SK-N-SH (cell line): ENCODE results near the gene DNAH7. TPM values are rescaled to one million over a fixed set of nuclear protein-coding genes. Genes with fewer than 3 reads are reported as not detected.
"Not testable (repeated sequence)": the region's sequence is repeated elsewhere in the genome, so short reads cannot be mapped to it uniquely, and the experiment has no call there.

Source experiments
- CTCF ChIA-PET: fragments of 300-600, 350-600 bp; formaldehyde crosslinking; extraction: SDS; loops from one replicate; lab custom pipeline; 2021; lab: Yijun Ruan, JAX
- POLR2A ChIA-PET: fragments of 350-600 bp; sonication (Branson Sonifier 250); formaldehyde crosslinking; extraction: SDS; loops from one replicate; lab custom pipeline; 2020; ENCODE audit warnings: antibody characterized with exemption, inconsistent platforms; lab: Yijun Ruan, JAX
- DNase-seq: peaks from one replicate; pipeline ENCODE4 v3.0.0; 2012
- H2AFZ ChIP-seq: fragments of 200-600 bp; sonication (generic); 2 replicates; pipeline ENCODE4 v1.8.1; 2016; ENCODE audit warnings: antibody characterized with exemption, mild to moderate bottlenecking, low read depth
- H3F3A ChIP-seq: fragments of 200-600 bp; sonication (generic); replicated peaks from 2 replicates; pipeline ENCODE3; 2016; ENCODE audit warnings: antibody characterized with exemption, mild to moderate bottlenecking; ENCODE audit not compliant: insufficient read depth
- H3K27ac ChIP-seq, 2 experiments: fragments of 200-500 bp in 1 of 2; fragments of 200-600 bp in 1 of 2; sonication (Bioruptor generic) in 1 of 2; sonication (generic), shearing (Covaris generic) in 1 of 2; 2 replicates each; pipeline versions ENCODE4 v1.5.1 to v1.6.1; 2014 to 2016; ENCODE audit warnings: low read depth in 2 of 2, inconsistent platforms in 1 of 2, low read length in 1 of 2, mild to moderate bottlenecking in 1 of 2, mixed read lengths in 1 of 2
- H3K27me3 ChIP-seq: fragments of 200-600 bp; sonication (generic), shearing (Covaris generic); 2 replicates; pipeline ENCODE4 v1.6.1; 2016; ENCODE audit warnings: mixed run types; ENCODE audit not compliant: insufficient read depth
- H3K36me3 ChIP-seq, 2 experiments: fragments of 200-500 bp in 1 of 2; fragments of 200-600 bp in 1 of 2; sonication (Bioruptor generic) in 1 of 2; sonication (generic) in 1 of 2; replicated peaks in 1 of 2; 2 replicates each; pipeline versions ENCODE3 to v1.5.1; 2014 to 2016; ENCODE audit warnings: low read length in 1 of 2, mild to moderate bottlenecking in 1 of 2; ENCODE audit not compliant: insufficient read depth in 2 of 2, control insufficient read depth in 1 of 2
- H3K4me1 ChIP-seq, 2 experiments: fragments of 200-500 bp in 1 of 2; fragments of 200-600 bp in 1 of 2; sonication (Bioruptor generic) in 1 of 2; sonication (generic), shearing (Covaris generic) in 1 of 2; 2 replicates each; pipeline versions ENCODE4 v1.5.1 to v1.6.1; 2014 to 2016; ENCODE audit warnings: low read depth in 1 of 2, low read length in 1 of 2, mixed run types in 1 of 2; ENCODE audit not compliant: insufficient read depth in 2 of 2, control insufficient read depth in 1 of 2
- H3K4me2 ChIP-seq: fragments of 200-600 bp; sonication (generic), shearing (Covaris generic); 2 replicates; pipeline ENCODE4 v1.6.1; 2017; ENCODE audit warnings: mixed run types
- H3K4me3 ChIP-seq, 2 experiments: fragments of 200-500 bp in 1 of 2; fragments of 200-600 bp in 1 of 2; sonication (Bioruptor generic) in 1 of 2; sonication (generic), shearing (Covaris generic) in 1 of 2; 2 replicates each; pipeline versions ENCODE4 v1.5.1 to v1.8.1; 2014 to 2016; ENCODE audit warnings: low read depth in 2 of 2, inconsistent platforms in 1 of 2, low read length in 1 of 2, mild to moderate bottlenecking in 1 of 2, mixed read lengths in 1 of 2, moderate library complexity in 1 of 2
- H3K79me2 ChIP-seq: fragments of 200-600 bp; sonication (generic); 2 replicates; pipeline ENCODE4 v1.8.1; 2017; ENCODE audit warnings: mild to moderate bottlenecking; ENCODE audit not compliant: insufficient read depth
- H3K9ac ChIP-seq: fragments of 200-600 bp; sonication (generic); 2 replicates; pipeline ENCODE4 v1.6.1; 2017; ENCODE audit warnings: mixed run types
- H3K9me2 ChIP-seq: fragments of 200-600 bp; sonication (generic); 2 replicates; pipeline ENCODE4 v1.6.1; 2017; ENCODE audit warnings: mixed run types
- H3K9me3 ChIP-seq: fragments of 200-600 bp; sonication (generic); 2 replicates; pipeline ENCODE4 v1.6.1; 2017; ENCODE audit warnings: mixed run types, mild to moderate bottlenecking, moderate library complexity
- H4K20me1 ChIP-seq: fragments of 200-600 bp; sonication (generic); 2 replicates; pipeline ENCODE4 v1.6.1; 2017; ENCODE audit warnings: mild to moderate bottlenecking, mixed run types; ENCODE audit not compliant: insufficient read depth
- RCOR1 ChIP-seq: fragments of 150-350 bp; IDR thresholded peaks from 2 replicates; pipeline ENCODE4 v1.6.1; 2017; ENCODE audit warnings: antibody characterized with exemption, low read length
- SMC3 ChIP-seq: IDR thresholded peaks from 2 replicates; pipeline ENCODE4 v1.6.1; 2012; ENCODE audit warnings: low read depth, low read length, improper control_type of control experiment
- WGBS: methylation state at CpG from one replicate; pipeline ENCODE4 v1.1.6; 2017; ENCODE audit warnings: low lambda C conversion rate; 5-methylcytosine and 5-hydroxymethylcytosine counted together
- polyA plus RNA-seq, 3 experiments: library from polyadenylated mRNA; depleted of rRNA; stranded (reverse); fragments of >200 nt; gene quantifications; 2 replicates each; pipeline ENCODE4 v1.2.3, GENCODE V29; 2012

DNAH7 gene
- polyA plus RNA-seq, 1 of the 3 experiments (the other 2 are of a cell fraction) = 1.2 TPM

- TF ChIP-seq RCOR1 (no peak), SMC3 (no peak)
Measured at GRCh38 chr2:195694553-195694952, 374.1 kb downstream of the DNAH7 start (continued).

- H3K9ac ChIP-seq, H3K4me3 ChIP-seq, H3K9me2 ChIP-seq, DNase-seq, H3K27me3 ChIP-seq, H3K9me3 ChIP-seq, H3K4me2 ChIP-seq, CTCF ChIA-PET, POLR2A ChIA-PET, H2AFZ ChIP-seq, H3K27ac ChIP-seq, H4K20me1 ChIP-seq, H3F3A ChIP-seq, H3K4me1 ChIP-seq: not testable (repeated sequence)
- WGBS = 93% methylated on average over 3 of the region's 3 CpGs
- peaks cover 0 to 20% of the 10 kb centered on the region in 2 experiments for H3K36me3 ChIP-seq
- peaks cover 31% of the 10 kb centered on the region for H3K79me2 ChIP-seq
Measured at GRCh38 chr2:195692531-195692930, 376.1 kb downstream of the DNAH7 start.

Other genes with a start within 250 kb of the DNAH7 start
- gene STK17B, start 102.7 kb upstream of the DNAH7 start, polyA plus RNA-seq (2012; rRNA removed) = 5.1 and 6.1 TPM in 2 replicates